T-helper 22 cell (primary cell): ENCODE results near the gene NIT1.
"Not testable (repeated sequence)": the region's sequence is repeated elsewhere in the genome, so short reads cannot be mapped to it uniquely, and the experiment has no call there.

ENCODE experiments used
- DNase-seq: peaks from one replicate; pipeline ENCODE4 v3.0.0-alpha.2; 2020; ENCODE audit warnings: low read depth

The NIT1 gene

GRCh38 chr1:161113915-161114314, 4.0 kb upstream of the NIT1 start:
- DNase-seq: no peak

DNA sequence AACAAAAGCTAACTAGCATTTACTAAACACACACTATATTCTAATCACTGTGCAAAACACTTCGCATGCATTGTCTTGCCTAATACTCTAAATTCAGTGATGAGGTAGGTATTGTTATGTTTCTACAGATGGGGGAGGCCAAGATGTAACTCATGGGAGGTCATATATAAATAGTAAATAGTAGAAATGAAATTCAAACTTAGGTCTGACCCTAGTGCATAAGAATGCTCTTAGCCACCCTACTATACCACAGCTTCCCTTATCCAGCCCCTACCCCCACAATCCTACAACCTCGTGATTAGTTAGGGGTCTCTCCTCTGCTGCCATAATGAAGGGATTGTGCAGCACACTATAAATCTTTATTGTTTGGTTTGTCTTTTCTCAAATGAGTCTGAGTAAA, 3.3 kb upstream of the NIT1 start:
- DNase-seq: no peak

GRCh38 chr1:161115132-161115711, 2.7 kb upstream of the NIT1 start:
- no peak for DNase-seq

DNA sequence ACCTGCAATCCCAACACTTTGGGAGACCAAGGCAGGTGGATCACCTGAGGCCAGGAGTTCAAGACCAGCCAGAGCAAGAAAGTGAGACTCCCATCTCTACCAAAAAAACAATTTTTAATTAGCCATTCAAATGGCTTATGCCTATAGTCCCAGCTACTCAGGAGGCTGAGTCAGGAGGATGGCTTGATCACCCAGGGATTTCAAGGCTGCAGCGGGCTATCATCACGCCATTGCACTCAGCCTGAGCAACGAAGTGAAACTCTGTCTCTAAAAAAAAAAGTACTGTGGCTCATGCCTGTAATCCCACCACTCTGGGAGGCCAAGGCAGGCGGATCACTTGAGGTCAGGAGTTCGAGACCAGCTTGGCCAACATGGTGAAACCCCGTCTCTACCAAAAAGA, 1.9 kb upstream of the NIT1 start:
- DNase-seq: not testable (repeated sequence)

- peak; percentile 39 for DNase-seq
Measured at GRCh38 chr1:161119092-161119903, 1.4 kb downstream of the NIT1 start.

DNA sequence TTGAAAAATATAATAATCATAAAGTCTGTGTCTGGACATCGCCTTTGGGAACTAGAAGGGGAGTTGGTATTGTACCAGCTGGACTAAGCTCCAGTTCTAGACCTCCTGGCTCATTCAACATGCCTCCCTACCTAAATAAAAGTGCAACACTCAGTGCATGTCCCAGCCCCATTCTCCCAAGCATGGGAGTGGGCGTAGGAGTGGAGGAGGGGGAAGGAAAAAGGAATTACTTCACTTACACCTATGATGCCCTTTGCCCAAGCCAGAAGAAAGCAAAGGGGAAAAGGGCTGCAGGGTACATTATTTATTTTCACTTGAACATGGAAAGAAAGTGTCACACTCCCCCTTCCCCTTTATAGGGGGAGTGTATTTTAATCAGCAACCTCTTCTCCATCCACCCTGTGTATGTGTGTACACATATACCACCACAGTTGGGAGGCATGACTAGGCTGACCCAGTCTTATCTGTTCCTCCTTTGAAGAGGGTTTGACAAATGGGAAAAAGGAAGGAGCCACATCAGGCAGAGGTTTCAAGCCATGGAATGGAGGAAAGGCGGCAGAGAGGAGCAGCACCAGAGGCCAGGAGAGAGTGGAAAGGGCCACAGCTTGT, 3.2 kb downstream of the NIT1 start:
- DNase-seq: no peak

- no peak for DNase-seq
Measured at GRCh38 chr1:161121834-161122233, 3.9 kb downstream of the NIT1 start.

DNA sequence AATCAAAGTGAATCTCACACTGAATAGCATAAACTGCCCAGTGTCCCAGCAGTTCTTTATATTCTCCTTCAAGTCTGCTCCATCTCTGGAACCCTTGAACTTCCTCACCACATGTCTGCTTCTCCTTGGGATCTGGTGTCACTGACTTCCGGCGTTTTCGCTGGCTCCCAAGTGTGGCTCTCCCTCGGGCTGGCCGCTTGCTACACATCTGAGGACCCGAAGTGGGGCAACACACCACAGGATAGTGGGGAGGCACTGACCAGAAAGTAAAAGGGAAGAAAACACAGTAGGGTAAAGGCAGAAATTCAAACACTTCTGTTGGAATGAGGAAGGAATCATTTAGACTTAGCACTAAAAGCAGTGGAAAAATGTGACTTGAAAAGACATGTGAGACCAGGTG, 5.1 kb downstream of the NIT1 start:
- no peak for DNase-seq

DNA sequence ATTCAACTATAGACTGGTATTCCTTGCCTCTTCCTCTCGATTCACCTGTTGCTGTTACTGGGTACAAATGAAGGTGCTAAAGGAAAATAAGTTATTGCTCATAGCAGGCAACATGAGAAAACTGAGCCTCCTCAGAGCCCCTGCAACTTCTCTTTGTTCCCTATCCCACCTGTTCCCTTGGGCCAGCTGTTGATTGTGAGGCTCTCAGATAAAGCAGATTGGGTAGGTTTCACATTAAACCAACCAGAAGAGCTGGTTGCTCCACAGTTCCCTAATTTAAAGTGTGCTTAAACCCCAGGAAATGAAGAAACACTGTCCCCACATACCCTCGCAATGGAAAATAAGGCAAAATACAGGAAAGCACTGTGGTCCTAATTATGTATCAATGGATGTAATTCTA, 9.7 kb downstream of the NIT1 start:
- no peak for DNase-seq

DNA sequence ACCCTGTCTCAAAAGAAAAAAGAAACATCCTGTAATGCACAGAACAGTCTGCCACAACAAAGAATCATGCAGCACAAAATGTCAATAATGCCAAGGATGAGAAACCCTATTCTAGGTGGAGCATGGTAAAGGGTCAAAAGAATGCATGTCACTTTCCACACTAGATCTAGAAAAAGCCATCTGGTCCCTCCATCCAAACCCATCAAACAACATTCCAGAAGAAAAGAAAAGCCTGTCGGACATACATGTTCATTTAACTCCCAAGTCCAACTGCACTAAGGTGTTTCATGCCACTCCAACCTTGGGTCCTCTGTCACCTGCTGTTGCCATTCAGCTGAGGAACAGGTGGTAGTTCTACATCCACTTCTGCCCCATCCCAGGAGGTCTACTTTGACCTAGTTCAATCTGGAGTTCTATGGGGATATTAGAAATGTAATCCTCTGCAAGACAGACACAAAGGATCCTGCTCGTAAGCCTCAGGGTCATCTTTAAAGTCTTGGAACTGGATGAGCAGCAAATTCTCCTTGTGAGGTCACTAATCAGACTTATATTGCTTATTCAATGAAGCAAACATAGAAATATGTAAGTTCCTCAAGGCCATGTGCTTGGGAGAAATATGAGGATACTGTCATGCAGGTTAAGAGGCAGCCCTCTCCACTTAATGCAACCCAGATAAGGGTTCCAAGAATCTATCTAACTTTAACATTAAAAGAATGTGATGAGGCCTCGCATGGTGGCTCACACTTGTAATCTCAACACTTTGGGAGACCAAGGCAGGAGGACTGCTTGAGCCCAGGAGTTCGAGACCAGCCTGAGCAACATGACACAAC, 10.9 kb downstream of the NIT1 start:
- no peak for DNase-seq

DNA sequence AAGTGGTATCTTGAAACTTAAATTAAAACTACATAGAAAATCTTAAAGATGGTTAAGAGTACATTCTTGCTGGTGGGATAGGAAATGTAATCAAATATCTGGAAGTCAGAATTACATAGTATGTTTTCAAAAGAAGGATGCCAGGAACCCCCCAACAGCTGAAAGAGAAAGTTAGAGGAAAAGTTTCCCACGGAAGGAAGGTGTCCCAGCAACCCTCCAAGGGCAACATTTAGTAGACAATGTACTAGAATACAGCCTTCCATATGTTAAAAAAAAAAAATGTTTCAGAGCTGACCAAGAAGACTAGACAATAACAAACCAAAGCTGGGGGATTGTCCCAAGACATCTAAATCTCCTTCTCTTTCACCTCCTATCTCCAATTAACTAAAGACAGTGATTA, 12.4 kb downstream of the NIT1 start:
- no peak for DNase-seq

DNA sequence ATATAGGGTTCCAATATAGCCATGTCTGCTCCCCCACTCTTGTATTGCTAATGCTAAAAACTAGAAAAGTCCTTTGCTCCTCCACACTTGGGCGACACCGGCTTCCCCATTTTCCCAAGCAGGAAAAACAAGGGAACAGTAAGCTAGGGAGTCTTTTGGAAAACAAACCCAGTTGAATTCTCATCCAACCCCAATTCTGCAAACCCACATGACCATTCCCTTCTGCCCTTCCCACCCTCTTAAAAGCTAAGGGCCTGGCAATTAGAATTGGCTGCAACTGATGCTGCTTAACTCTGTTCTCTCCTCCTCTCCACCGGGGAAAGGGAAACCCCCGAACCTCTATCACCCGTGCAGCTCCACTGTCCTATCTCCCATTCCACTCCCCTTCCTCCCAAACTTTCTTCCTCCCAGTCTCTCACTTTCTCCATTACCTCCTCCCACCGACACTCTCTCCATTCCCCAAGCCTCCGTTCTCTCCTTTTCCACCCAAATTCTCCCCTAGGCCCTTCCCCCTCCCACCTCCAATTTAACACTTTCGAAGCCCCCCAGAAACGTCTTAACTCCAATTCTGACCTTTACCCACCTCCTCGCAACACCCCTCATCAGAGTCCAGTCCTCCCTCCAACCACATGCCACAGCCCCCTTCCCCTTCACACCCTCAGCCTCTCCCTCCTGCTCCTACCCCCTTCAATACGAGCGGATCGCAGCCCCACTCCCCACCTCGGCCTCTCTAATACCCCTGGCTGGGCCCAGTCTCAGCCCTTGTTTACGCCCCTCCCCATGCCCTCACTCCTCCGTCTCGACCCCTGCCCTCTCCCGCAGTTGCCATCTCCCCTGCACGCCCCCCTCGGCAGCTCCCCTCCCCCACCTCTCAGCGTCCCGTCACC, 13.9 kb downstream of the NIT1 start:
- no peak for DNase-seq

- peak; percentile 91 for DNase-seq
Measured at GRCh38 chr1:161132410-161133219, 14.7 kb downstream of the NIT1 start, which contains the start of gene DEDD. Gene DEDD (minus strand): TSS chr1:161132667. CDS start chr1:161124462, 8,205 bp downstream.

- DNase-seq: no peak
Measured at GRCh38 chr1:161133220-161133740, 15.4 kb downstream of the NIT1 start.

DNA sequence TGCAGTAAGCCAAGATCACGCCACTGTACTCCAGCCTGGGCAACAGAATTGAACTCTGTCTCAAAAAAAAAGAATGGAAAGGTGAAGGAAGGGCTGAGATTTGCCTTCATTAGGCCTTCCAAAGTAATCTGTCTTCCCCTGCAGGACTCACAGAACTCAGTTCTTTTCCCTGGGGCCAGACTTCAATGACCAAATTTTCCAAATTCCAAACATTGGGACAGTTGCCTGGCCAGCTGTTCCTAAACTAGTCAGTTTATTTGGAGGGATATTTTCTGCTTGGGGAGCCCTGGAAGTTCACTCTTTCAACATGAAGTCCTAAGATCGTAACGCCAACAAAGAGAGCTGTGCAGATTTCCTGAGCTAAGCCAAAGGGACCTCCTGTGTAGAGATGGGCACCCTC, 20.0 kb downstream of the NIT1 start:
- no peak for DNase-seq

DNA sequence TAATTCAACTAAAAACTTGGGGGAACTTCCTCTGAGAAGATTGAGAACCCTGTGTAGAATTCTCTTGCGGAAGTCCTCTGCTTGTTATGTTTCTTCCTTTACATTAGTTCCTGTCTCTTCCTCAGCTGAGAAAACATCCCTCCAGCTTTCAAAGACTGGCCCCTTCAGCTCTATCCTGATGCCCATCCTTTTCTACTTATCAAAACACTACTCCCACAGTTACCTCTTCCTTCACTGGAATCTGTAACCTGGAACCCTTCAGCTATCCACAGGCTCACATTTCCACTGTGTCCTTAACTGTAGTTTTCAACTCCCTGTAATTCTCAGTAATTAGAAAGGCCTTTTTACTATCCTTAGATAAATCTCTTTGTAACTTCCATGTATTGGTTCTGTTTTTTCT, 20.5 kb downstream of the NIT1 start:
- DNase-seq: no peak

DNA sequence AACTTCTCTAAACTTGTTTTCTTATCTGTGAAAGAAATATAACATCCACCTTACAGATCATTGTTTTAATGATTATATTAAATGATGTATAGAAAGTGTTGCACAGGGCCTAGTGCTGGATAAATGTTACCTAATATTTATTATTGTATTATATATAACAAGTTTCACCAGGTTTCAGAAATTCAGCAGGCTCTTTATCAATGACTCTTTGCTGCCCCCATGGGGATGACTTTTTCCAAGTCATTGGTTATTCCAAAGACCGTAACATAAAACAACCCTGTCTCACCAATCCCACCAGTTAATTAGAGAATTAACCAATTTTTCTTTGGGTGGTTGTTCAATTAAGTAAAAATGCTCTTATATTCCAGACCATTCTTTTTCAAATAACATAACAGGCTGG, 21.9 kb downstream of the NIT1 start:
- DNase-seq: no peak

- no peak for DNase-seq
Measured at GRCh38 chr1:161140755-161141400, 23.0 kb downstream of the NIT1 start.

GRCh38 chr1:161145832-161146231, 27.9 kb downstream of the NIT1 start:
- no peak for DNase-seq

- no peak for DNase-seq
Measured at GRCh38 chr1:161153176-161153575, 35.3 kb downstream of the NIT1 start.
